Effector CD4-positive, alpha-beta T cell (primary cell): ENCODE data around the gene TSSC4.
A peak's percentile ranks its signal among the peaks of the same experiment; 100 is the strongest.

Source experiments
- DNase-seq: peaks from one replicate; pipeline ENCODE4 v3.0.0-alpha.2; 2020

The TSSC4 gene

GRCh38 chr11:2436013-2436520 lies 35.5 kb downstream of the TSSC4 start:
- no peak for DNase-seq

- no peak for DNase-seq
These were observed 36.0 kb downstream of the TSSC4 start for GRCh38 chr11:2436521-2437031.

DNA sequence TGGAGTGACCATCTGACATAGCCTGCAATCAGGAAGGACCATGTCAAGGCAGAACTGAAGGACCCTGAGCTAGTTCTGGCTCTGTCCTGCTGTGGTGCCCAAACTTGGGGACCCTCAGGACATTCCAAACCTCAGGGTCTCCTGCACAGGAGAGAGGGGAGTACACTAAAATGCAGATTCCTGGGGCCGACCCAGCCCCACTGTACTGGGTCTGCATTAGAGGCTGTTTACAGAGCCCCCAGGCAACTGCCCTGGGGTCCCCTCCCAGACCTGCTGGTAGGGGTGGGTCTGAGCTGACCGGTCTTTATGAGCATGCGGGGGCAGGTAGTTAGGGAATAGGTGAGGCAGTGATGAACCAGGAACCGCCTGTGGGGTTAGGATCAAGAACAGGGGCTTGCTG lies 37.0 kb downstream of the TSSC4 start:
- no peak for DNase-seq

- DNase-seq = no peak
These were observed 39.3 kb downstream of the TSSC4 start for GRCh38 chr11:2439820-2440219.

DNA sequence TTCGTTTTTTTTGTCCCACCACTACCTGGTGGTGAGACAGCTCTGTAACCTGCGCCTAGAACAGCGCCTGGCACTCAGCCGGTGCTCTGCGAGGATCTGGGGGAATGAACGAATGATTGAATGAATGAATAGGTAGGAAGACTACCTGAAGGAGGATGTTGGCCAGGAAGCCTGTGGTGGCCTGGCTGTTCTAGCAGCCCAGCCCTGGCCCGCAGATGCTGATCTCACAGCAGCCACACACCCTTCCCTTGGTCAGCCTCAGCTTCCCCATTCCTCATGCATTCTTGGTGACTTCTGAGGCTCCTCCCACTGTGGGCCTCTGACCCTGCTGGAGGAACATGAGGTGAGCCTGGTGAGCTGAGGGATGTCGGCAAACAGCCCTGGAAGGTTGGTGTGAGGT lies 40.1 kb downstream of the TSSC4 start:
- no peak for DNase-seq

GRCh38 chr11:2441171-2441570 lies 40.6 kb downstream of the TSSC4 start:
- no peak for DNase-seq

GRCh38 chr11:2442589-2442988 lies 42.0 kb downstream of the TSSC4 start:
- DNase-seq = no peak

GRCh38 chr11:2443406-2443805 lies 42.9 kb downstream of the TSSC4 start:
- DNase-seq = no peak

- DNase-seq = peak; percentile 73
These were observed 43.6 kb downstream of the TSSC4 start, which contains the start of gene TRPM5 for GRCh38 chr11:2443881-2444820. Gene TRPM5, minus strand, starts transcription at chr11:2444514. Its CDS starts 21,478 bp downstream, at chr11:2423036.

GRCh38 chr11:2444821-2445745 lies 44.5 kb downstream of the TSSC4 start, which contains the start of gene KCNQ1:
Gene KCNQ1, plus strand, starts transcription at chr11:2445008. Its CDS starts 91 bp downstream, at chr11:2445099.
- no peak for DNase-seq

DNA sequence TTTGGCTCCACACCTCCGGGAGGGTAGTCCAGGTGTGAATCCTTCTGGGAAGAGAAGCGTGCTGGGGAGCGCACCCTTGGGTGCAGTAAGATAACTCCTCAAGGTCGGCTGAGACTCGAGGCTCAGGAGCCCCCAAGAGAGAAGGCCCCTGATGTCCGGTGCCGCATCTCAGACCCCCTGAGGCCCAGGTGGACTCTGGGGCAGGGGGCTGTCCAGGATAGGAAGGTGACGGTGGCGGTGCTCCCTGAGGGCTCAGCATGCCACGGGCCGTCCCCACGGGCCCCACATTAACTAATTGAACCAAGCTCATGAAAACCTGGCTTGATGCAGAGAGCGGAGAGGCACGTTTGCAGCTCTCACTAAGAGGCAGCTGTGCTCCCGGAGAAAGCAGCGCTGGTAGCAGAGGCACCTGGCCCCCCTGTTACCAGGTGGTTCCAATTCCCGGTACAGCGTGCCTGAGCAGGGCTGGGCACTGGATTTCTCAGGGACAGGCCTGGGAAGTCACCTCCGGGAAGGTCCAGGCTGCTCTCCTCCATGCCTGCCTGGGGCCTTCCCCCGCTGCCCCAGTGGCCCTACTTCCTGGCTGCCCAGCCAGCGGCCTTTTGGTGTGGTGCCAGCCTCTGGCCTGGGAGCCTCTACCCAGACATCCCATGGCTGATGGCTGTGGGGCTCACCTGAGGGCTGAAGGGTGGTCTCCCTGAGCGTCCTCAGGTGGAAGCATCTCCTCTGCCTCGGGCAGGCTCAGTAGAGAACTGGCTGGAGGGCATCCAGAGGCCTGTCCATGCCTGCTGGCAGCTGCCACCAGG lies 45.4 kb downstream of the TSSC4 start:
- no peak for DNase-seq

- DNase-seq = no peak
These were observed 46.2 kb downstream of the TSSC4 start for GRCh38 chr11:2446590-2447252.

DNA sequence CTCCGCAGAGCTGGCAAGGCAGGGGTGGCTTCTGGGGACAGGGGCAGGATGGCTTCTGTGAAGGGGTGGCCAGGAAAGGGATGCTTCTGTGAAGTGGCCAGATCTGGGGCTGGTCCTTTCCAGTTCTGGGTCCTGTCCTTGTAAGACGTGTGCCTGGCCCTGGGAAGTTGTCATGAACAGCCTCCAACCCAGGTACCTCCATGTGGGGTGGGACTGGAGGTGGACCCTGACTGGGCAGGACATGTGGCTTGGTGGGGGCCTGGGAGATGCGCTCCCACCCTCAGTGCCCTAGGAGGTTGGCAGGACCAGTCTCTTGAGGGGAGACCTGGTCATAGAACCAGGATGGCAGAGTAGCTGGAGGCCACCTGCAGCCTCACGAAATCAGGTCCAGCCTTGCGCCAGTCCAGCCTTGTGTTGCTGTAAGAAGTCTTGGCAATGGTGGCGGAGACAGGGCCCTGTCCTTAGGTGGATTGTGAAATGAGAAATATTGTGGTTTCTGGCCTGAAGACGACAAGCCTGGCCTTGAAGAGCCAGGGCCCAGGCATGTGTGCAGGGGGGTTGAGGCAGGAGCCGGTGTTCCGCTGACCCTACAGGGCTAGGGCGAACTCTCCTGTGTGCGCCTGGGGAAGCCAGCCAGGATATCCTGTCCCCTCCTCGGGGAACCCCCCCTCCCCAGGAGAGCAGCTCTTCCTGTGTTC lies 46.9 kb downstream of the TSSC4 start:
- no peak for DNase-seq

DNA sequence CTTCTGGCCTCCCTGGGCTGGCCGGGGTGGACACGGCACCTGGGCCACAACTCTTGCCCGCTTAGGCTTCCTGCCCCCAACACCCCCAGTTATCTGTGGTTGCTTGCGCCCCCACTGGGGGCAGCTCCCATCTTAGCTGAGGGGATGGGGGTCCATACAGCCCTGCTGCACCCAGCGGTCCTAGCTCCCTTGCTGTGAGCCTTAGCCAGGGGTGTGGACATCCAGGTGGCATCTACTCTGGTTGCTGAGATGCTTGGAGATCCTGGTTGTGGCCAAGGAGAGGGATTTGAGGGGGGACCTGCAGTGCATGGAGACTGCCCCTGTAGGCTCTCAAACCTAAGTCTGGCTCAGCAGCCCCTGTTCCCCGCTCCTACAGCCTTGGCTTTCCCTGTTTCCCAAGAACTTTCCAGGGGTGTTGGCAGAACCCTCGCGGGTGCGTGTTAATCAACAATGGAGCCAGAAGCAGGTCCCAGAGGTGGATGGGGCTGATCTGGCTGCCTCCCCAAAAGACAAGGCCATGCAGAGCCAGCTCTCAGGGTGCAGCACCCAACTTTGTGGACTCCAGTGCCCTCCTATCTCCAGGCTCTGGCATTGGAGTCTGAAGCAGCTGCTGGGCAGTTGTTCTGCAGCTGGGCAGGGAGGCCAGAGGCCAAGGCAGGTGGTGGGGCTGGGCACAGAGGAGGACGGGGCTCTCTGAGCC lies 47.6 kb downstream of the TSSC4 start:
- DNase-seq = no peak

DNA sequence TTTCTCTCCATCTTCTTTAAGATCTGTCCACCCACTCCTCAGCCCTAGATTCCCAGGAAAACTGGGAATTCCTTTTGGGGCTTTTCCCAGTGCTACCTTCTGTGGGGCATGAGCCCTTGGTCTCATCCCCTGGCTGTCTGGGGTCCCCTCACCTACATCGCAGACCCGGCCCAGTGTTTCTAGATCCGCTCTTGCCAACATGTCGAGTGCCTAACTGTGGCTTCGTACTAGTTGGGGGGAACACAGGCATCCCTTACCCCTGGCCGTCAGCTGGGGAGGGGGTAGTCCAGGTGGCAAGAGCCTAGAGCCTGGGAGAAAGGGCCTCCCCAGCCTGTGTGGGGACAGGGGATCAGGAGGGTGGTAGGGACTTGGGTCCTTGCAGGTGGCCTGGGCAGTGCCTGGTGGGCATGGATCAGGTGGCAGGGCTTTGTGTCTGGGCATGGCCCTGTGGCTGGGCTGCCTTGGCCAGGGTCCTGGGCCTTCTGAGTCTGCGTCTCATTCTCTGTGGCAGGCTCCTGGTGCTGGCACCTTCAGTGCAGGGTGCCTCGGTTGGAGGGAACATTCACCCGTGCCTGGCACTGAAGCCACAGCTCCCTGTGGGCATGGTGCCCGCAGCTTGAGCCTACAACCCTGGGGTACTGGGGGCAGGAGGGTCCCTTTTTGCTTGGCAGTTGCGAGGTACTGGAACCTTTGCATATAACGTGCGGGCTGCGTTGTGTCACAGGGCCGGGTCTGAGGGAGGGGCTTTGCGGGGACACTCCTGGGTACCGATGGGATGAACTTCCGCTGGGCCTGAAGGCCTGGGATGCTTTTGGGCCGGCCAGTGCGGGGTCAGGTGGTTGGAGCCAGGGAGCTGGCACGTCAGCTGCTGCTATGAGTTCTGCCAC lies 48.4 kb downstream of the TSSC4 start:
- DNase-seq = no peak

GRCh38 chr11:2449548-2450320 lies 49.2 kb downstream of the TSSC4 start:
- no peak for DNase-seq

- DNase-seq = no peak
These were observed 49.9 kb downstream of the TSSC4 start for GRCh38 chr11:2450321-2451041.

GRCh38 chr11:2451336-2451735 lies 50.8 kb downstream of the TSSC4 start:
- DNase-seq = no peak
